NT2/D1 (cell line): ENCODE results near the gene LTB4R.

Source experiments
- SUZ12 ChIP-seq: IDR thresholded peaks from 2 replicates; pipeline ENCODE4 v1.6.1; 2011; ENCODE audit not compliant: insufficient read length, insufficient read depth; ENCODE audit errors: extremely low read depth
- ZNF274 ChIP-seq: IDR thresholded peaks from 2 replicates; pipeline ENCODE4 v1.6.1; 2011; ENCODE audit warnings: mild to moderate bottlenecking, low read depth, low read length

GRCh38 chr14:24280797-24281460 is 30.4 kb upstream of the LTB4R start:
- TF ChIP-seq SUZ12 (no peak), ZNF274 (no peak)
